DMS114 treated with DMSO at 0.1 percent for 48 hours (cell line): Measurements from ENCODE around the gene CTXN3.

Experiments used
- DNase-seq: peaks from one replicate; lab custom pipeline; 2025; ENCODE audit not compliant: unreplicated experiment; lab: John Stamatoyannopoulos, UW

The CTXN3 gene

DNA sequence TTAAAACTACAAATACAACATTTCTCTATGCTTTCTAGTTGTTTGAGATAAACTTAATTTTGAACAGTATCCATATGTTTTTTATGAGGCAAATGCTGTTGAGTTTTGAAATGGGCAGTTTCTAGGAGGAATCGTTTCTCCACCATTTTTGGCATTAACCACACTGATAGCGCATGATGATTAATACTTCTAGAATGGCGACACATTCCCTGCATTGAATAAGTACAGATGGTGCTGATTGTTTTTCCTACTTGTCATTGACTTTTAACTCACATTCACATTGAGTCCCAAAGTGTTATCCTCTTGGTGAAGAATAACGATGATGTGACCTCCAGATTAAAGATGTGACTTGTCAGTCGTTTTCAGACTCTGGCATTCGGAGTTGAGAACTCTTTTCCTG, 47.8 kb downstream of the CTXN3 start:
- no peak for DNase-seq

DNA sequence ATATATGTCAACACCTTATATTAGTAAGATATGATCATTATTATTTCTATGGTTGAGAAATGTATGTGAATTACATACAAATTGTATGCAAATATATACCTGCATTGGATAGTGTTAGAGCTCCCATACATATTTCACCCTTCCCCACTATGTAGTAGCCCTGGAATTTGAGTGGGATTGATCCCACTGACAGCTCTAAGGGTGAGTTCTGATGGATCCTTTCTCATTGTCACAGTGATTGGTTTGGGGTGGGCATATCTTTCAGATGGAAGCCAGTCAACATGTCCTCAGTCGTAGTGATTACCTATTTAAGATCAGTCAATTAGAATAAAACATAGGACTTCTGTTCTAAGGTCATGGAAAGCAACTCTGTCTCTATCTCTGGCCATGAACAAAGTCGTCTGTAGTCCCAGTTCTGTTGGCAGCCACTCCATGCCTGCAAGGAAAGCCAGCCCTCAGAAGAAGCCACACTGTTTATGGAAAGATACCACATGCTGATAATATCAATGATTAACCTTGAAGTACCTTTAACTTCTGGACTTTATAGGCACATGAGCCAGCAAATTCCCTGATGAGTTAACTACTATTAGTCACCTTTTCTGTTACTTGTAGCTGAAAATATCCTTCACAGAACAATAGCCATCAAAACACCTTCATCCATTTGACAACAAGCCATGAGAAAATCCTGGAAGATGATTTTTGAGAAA, 49.2 kb downstream of the CTXN3 start:
- DNase-seq = no peak

DNA sequence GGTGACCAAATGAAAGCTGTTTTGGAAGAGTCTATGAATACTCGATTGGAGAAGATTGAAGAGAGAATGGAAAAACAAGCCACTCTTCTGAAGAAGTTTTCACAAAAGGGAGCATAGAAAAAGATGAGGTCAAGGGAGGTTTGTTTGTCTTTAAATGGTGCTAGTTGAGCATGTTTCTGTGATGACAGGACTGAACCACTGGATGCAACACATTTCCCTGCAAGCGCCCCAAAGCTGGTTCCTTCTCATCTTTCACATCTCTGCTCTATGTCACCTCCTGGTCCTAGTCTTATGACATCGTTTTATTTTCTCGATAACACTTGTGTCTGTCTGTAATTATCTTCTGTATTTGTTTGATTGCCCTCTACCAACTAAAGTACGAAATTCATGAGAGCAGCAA, 50.5 kb downstream of the CTXN3 start:
- no peak for DNase-seq

DNA sequence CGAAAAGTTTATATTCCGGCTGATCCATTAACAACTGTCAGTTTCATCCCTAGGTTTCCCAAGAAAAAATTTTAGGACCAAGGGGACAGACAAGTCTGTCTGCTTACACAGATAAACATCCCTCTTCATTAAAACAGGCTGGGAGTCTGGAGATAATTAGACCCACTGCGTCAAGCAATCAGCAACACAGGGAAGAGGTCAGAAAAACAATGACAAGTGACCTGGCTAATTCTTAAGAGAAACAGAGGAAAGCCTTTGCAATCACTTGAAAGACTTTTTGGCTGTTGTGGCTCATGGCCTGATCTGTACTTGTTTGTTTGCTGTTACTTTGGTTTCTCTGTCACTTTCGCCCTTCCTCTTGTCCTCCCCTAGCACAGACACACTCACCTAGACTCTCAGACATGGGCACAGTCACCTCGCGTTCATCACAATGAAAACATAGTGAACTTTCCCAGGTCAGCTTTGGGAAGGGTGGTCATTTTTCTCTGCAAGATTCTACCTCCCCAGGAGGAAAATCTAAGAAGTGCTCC, 51.4 kb downstream of the CTXN3 start:
- DNase-seq = no peak

DNA sequence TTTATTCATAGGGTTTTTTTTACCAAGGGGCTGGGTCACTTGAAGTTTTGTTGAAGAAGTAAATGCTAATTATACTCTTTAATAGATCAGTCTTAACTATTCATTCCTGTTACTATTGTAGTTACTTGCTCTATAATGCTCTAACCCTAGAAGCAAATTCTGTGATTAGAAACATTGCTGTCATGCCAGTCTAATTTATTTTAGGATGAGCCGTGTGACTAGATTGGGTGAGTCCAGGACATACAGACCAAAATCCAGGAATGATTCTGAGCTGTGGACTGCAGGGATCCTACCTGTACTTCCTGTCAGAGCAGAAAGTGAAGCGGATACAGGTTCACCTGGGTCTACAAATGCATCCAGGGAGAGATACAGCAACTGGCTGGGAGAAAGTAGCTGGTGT, 53.6 kb downstream of the CTXN3 start:
- DNase-seq = no peak

DNA sequence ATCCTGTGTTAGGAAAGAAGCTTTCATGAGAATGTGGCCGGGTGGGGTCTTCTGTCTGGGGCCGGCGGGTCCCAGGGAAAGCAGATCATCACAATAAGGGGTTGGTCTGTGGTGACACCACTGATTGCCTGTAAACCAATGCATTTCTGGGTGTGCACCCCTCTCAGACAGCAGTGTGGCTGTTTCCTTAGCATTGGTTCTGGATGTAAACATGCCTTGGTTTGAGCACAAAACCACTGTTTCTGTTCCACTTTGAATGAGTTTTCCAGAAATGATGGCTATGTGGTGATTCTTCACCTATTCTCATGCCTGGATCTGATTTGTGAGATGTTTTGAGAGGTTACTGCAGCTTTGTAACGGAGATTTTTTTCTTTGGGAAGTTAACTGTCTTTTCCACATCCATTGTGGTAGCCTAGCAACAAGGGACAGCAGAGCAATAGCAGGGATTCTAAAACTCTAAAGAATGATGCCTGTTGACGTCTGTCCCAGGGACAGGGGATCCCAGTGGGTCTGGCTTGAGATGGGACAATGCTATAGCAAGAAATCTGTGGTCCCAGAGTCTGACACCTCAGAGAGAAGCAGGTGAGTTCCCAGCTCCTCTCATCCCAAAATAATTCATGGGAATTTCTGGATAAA, 54.2 kb downstream of the CTXN3 start, which contains the start of gene CCDC192:
CCDC192 (plus strand) TSS at position 466 of the 636 bp plus-strand sequence; CDS start at position 521, 55 bp downstream.
- no peak for DNase-seq

DNA sequence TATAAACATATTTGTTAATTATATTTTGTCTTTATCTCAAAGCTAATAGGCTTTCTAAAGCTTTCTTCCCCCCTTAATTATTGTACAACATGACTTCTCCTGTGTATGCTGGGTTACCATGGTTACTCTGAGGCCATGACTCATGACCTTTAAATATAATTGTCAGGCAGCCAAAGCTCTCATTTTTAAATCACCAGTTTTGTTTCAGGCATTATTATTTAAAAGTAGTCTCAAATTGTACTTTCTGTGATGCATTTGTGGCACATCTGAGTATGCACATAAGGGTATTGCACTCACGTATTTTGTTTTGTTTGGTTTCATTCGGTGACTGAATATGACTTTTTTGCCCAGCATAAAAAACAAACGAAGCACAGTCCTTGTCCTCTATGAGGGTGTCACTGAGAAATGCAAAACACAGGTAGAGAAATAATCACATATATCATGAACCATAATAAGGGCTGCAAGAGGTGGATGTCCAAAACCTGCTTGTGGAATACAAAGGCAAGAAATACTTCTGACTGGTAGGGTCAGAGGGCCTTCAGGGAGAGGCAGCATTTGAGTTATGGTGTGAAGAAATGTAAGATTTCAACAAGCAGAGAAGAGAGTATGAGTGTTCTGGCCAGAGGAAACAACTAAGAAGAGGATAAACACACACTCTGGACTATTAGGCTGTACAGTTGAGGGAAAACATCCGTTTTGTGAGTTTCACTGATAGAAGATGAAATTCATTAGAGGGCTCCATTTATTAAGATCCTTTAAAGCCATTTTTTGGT, 56.4 kb downstream of the CTXN3 start:
- no peak for DNase-seq

DNA sequence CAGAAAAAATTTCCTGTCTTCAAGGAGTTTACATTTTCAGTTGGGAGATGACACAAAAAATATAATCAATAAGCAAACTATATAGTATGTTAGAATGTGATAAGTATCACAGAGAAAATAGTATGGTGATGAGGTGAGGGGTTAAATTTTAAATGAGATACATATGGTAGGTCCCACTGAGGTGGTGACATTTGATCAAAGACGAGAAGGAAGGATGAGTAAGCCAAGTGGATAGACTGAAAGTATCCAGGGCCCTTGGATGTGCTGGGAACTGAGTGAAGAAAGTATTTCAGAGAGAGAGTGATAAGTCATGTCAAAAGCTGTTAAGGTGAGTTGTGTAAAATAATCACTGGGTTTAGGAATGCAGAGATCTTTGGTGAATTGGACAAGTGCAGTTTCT, 57.8 kb downstream of the CTXN3 start:
- DNase-seq = no peak

DNA sequence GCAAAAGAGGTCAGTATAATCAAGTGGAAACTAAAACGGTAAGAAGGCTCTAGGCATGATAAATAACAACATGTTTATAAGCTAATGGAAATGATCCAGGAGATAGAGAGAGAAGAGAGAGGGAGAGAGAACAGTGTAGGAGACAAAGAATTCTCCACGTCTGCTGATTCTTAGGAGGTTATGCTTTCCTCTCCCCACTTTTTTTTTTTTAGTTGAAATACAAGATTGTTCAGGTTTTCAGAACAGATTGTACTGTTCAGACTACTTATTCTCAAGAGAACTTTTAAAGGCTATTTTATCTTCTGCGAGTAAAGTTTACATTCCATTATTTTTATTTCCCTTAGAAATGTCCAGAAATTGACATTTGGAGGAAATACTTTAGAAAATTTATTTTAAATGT, 58.3 kb downstream of the CTXN3 start:
- DNase-seq = no peak
